Measurements from ENCODE around the gene ZC3H18.

ZC3H18 gene

GRCh38 chr16:88645941-88646340 is 75.7 kb downstream of the ZC3H18 start:
- no peak for DNase-seq (ENCODE audit: low spot score)
- TF ChIP-seq CTCF (IDR thresholded peaks at IDR 0.05; ENCODE audit: extremely low read depth, insufficient read depth, missing control alignments): no peak
- in situ Hi-C loops (cut with MboI; ENCODE audit: low pct_unique_long_range_greater_than_20kb, low sequenced_read_pairs, unreplicated experiment): no loop called here

GRCh38 chr16:88646345-88647034 is 76.3 kb downstream of the ZC3H18 start:
- TF ChIP-seq CTCF (IDR thresholded peaks at IDR 0.05; ENCODE audit: extremely low read depth, insufficient read depth, missing control alignments): no peak
- DNase-seq (ENCODE audit: low spot score): no peak
- in situ Hi-C loops (cut with MboI; ENCODE audit: low pct_unique_long_range_greater_than_20kb, low sequenced_read_pairs, unreplicated experiment): no loop called here

GRCh38 chr16:88647178-88648070 is 77.2 kb downstream of the ZC3H18 start:
- no peak for TF ChIP-seq CTCF (IDR thresholded peaks at IDR 0.05; ENCODE audit: extremely low read depth, insufficient read depth, missing control alignments)
- in situ Hi-C loops (cut with MboI; ENCODE audit: low pct_unique_long_range_greater_than_20kb, low sequenced_read_pairs, unreplicated experiment): no loop called here
- no peak for DNase-seq (ENCODE audit: low spot score)

- in situ Hi-C loops (cut with MboI; ENCODE audit: low pct_unique_long_range_greater_than_20kb, low sequenced_read_pairs, unreplicated experiment): no loop called here
- no peak for TF ChIP-seq CTCF (IDR thresholded peaks at IDR 0.05; ENCODE audit: extremely low read depth, insufficient read depth, missing control alignments)
- no peak for DNase-seq (ENCODE audit: low spot score)
Observed at GRCh38 chr16:88649195-88649923, 79.2 kb downstream of the ZC3H18 start.

GRCh38 chr16:88649924-88650748 is 79.9 kb downstream of the ZC3H18 start:
- DNase-seq (ENCODE audit: low spot score): peak; percentile 79
- in situ Hi-C loops (cut with MboI; ENCODE audit: low pct_unique_long_range_greater_than_20kb, low sequenced_read_pairs, unreplicated experiment): no loop called here

More at GRCh38 chr16:88649924-88650748, 79.9 kb downstream of the ZC3H18 start:
- no peak for TF ChIP-seq CTCF (IDR thresholded peaks at IDR 0.05; ENCODE audit: extremely low read depth, insufficient read depth, missing control alignments)
